ENCODE measurements around the gene GJB1.
A peak's percentile ranks its signal among the peaks of the same experiment; 100 is the strongest.

DNA sequence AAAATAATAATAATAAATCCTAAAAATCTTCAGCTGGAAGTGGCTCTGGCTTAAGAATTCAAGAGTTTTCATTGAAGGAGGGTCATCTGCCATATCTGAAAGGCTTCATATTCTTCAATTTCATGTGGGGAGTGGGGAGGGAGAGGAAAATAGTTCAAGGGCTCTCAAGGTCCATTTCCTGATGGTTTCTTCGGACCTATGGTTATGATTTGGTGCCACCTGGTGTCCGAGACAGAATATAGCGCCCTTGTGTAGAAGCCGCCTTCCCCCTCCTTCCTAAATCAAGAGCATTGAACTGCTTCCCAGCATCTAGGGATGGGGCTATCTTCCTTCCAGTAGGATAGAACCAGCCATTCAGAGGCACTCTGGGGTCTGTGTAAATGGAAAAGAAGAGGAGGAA is 44.1 kb upstream of the GJB1 start:
- TF ChIP-seq, protein P1, sequence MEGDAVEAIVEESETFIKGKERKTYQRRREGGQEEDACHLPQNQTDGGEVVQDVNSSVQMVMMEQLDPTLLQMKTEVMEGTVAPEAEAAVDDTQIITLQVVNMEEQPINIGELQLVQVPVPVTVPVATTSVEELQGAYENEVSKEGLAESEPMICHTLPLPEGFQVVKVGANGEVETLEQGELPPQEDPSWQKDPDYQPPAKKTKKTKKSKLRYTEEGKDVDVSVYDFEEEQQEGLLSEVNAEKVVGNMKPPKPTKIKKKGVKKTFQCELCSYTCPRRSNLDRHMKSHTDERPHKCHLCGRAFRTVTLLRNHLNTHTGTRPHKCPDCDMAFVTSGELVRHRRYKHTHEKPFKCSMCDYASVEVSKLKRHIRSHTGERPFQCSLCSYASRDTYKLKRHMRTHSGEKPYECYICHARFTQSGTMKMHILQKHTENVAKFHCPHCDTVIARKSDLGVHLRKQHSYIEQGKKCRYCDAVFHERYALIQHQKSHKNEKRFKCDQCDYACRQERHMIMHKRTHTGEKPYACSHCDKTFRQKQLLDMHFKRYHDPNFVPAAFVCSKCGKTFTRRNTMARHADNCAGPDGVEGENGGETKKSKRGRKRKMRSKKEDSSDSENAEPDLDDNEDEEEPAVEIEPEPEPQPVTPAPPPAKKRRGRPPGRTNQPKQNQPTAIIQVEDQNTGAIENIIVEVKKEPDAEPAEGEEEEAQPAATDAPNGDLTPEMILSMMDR (IDR thresholded peaks at IDR 0.05; ENCODE audit: insufficient read depth, low read depth, low read length): peak; percentile 58
- no peak for TF ChIP-seq EZH2 (IDR thresholded peaks at IDR 0.05; ENCODE audit: insufficient read depth, low read length)

All from astrocyte (in vitro differentiated cells and primary cell).